Pancreas (tissue), 10 donors: ENCODE measurements around the gene MLN. TPM values are rescaled to one million over a fixed set of nuclear protein-coding genes. Genes with fewer than 3 reads are reported as not detected.
"Not testable (repeated sequence)": the region's sequence is repeated elsewhere in the genome, so short reads cannot be mapped to it uniquely, and the experiment has no call there.

ENCODE experiments used
- ATAC-seq, 4 donors: fragments of 200-7000 bp; cut with Tn5 transposase; one replicate each; pipeline versions ENCODE4 v1.8.0 to v1.9.1; 2020; ENCODE audit warnings: mild to moderate bottlenecking in 4 of 4, moderate library complexity in 4 of 4
- DNase-seq, 6 donors: peaks; one replicate each; pipeline ENCODE4 v3.0.0-alpha.2; 2020
- FAIRE-seq: peaks from 2 replicates; lab custom pipeline; 2012; peaks lifted over from hg19 to GRCh38; lab: Jason Lieb, UNC
- H3K27ac ChIP-seq, 4 donors: fragments of 200-600 bp; sonication (generic); 1 replicate in 3 of 4; 2 replicates in 1 of 4; pipeline versions ENCODE4 v1.5.0 to v1.8.0; 2020
- H3K27me3 ChIP-seq, 4 donors: fragments of 200-600 bp; one replicate each; pipeline ENCODE4 v1.8.0; 2021
- H3K36me3 ChIP-seq, 3 donors: fragments of 200-600 bp; sonication (generic) in 1 of 3; one replicate each; pipeline versions ENCODE4 v1.5.0 to v1.8.0; 2020 to 2021
- H3K4me1 ChIP-seq, 3 donors: fragments of 200-600 bp; one replicate each; pipeline ENCODE4 v1.8.0; 2021
- H3K4me3 ChIP-seq, 4 donors: fragments of 200-600 bp; sonication (generic) in 2 of 4; one replicate each; pipeline versions ENCODE4 v1.5.0 to v1.8.0; 2020 to 2021
- H3K9me3 ChIP-seq, 4 donors: fragments of 200-600 bp; one replicate each; pipeline ENCODE4 v1.8.0; 2021
- CTCF ChIP-seq, 4 donors: fragments of 200-600 bp; sonication (generic) in 3 of 4; IDR thresholded peaks; one replicate each; pipeline versions ENCODE4 v1.5.0 to v1.8.0; 2021; ENCODE audit warnings: antibody characterized with exemption in 4 of 4
- WGBS, 2 donors: extraction: QIAGEN DNeasy Blood & Tissue Kit; methylation state at CpG; one replicate each; pipeline ENCODE4 v1.1.7; 2013; 5-methylcytosine and 5-hydroxymethylcytosine counted together
- intact Hi-C, 3 donors: fragments of 100-400 bp; cut with DNase I; formaldehyde crosslinking; loops; one replicate each; pipeline versions ENCODE4 v1.11.1 to v1.14.2; 2022
- polyA plus RNA-seq, 2 donors: library from polyadenylated mRNA; stranded (reverse); fragments of 200-250 nt; gene quantifications; one replicate each; pipeline ENCODE4 v1.2.3, GENCODE V29; 2013
- total RNA-seq, 6 donors: library from RNA; stranded (reverse); fragmentation: NEBNext Ultra II Directional in 4 of 6; extraction: Animal tissue kit (Norgen Biotek cat#: 25700) in 4 of 6; gene quantifications; one replicate each; pipeline versions ENCODE4 v1.2.1 to v1.2.4, GENCODE V29; 2021 to 2023
- donor health status: healthy with polysubstance abuse.
- donor health status: DM: no; HTN: no; CAD: no; lungs with moderate emphysema.
- donor health status: DM: no; HTN: no; CAD: no.
- donor health status: control.
- donor health status: control.
- donor health status: Bipolar disorder and iron deficiency.
- donor health status: DM: yes; HTN: yes; CAD: no.
- donor health status: DM: no; HTN: no; CAD: no.
- donor health status: DM: no; HTN: no; CAD: no.
- donor health status: DM: yes; HTN: yes; CAD: no.

The MLN gene
- total and polyA plus RNA-seq, 8 donors: not detected

GRCh38 chr6:33836806-33837469 lies 33.1 kb upstream of the MLN start:
- ATAC-seq (no peak), FAIRE-seq (no peak), DNase-seq (no peak)
- peaks cover 0 to 3% (median 0%) of the 10 kb centered on the region in 3 donors for H3K4me1 ChIP-seq
- intact Hi-C loops: no loop called here
- H3K36me3 ChIP-seq: no peaks in the 10 kb centered on the region
- 74 to 79% methylated on average over 3 of the region's 3 CpGs for WGBS, 2 donors
- H3K4me3 ChIP-seq: no peak overlapping the region
- TF ChIP-seq CTCF (IDR thresholded peaks at IDR 0.05): no peak
- no peak overlapping the region for H3K27ac ChIP-seq
- H3K27me3 ChIP-seq: no peaks in the 10 kb centered on the region
- no peaks in the 10 kb centered on the region for H3K9me3 ChIP-seq

- Histone ChIP-seq H3K27me3 (no peaks in the 10 kb centered on the region), H3K4me1 (no peaks in the 10 kb centered on the region), H3K36me3 (no peaks in the 10 kb centered on the region), H3K4me3 (no peak overlapping the region), H3K27ac (no peak overlapping the region), H3K9me3 (no peaks in the 10 kb centered on the region)
- DNase-seq: peak in 1 of 6 donors; percentile 42
- WGBS, 2 donors: 79 to 86% methylated on average over 22 of the region's 22 CpGs
- no peak for ATAC-seq
- TF ChIP-seq CTCF (IDR thresholded peaks at IDR 0.05): no peak
- intact Hi-C loops: no loop called here
- FAIRE-seq: no peak
Measured at GRCh38 chr6:33834401-33835392, 30.9 kb upstream of the MLN start.

- FAIRE-seq (no peak), ATAC-seq (no peak), DNase-seq (no peak)
- intact Hi-C loops: no loop called here
- H3K27me3 ChIP-seq: no peaks in the 10 kb centered on the region
- H3K9me3 ChIP-seq: no peaks in the 10 kb centered on the region
- no peak for TF ChIP-seq CTCF (IDR thresholded peaks at IDR 0.05)
- WGBS, 2 donors: 79 to 92% methylated on average over 6 of the region's 6 CpGs
- H3K4me1 ChIP-seq: no peaks in the 10 kb centered on the region
- no peak overlapping the region for H3K4me3 ChIP-seq
- H3K27ac ChIP-seq: no peak overlapping the region
- H3K36me3 ChIP-seq: no peaks in the 10 kb centered on the region
Measured at GRCh38 chr6:33833599-33833998, 29.8 kb upstream of the MLN start.

- H3K27me3 ChIP-seq, FAIRE-seq, ATAC-seq, DNase-seq, H3K4me3 ChIP-seq, intact Hi-C loops, H3K36me3 ChIP-seq, H3K4me1 ChIP-seq, H3K9me3 ChIP-seq, H3K27ac ChIP-seq: not testable (repeated sequence)
- 92 to 95% methylated on average over 21 to 28 of the region's 32 CpGs for WGBS, 2 donors
Measured at GRCh38 chr6:33832831-33833230, 29.0 kb upstream of the MLN start.

GRCh38 chr6:33831725-33832124 lies 27.9 kb upstream of the MLN start:
- H3K9me3 ChIP-seq, H3K36me3 ChIP-seq, DNase-seq, H3K27me3 ChIP-seq, H3K27ac ChIP-seq, H3K4me3 ChIP-seq, H3K4me1 ChIP-seq, FAIRE-seq, ATAC-seq, intact Hi-C loops: not testable (repeated sequence)
- 65 to 69% methylated on average over 4 of the region's 5 CpGs for WGBS, 2 donors
